ENCODE results near the gene SDK2. TPM values are rescaled to one million over a fixed set of nuclear protein-coding genes. Genes with fewer than 3 reads are reported as not detected.

The SDK2 gene
- total and polyA plus RNA-seq, 2 of the 8 experiments (the other 6 are each of a cell fraction or from before 2014, with no cell fraction given), result 3.9 to 4.1 TPM

- no peak overlapping the region for H3K56ac ChIP-seq (replicated peaks; ENCODE audit: insufficient read length, low read depth, low read length)
- no peak overlapping the region for H2BK20ac ChIP-seq (ENCODE audit: low read length)
- FAIRE-seq, result no peak
- H3K79me2 ChIP-seq (ENCODE audit: control insufficient read depth in 1 of 2, insufficient read depth in 2 of 2, low read length in 2 of 2), result no peaks in the 10 kb centered on the region
- H3K79me1 ChIP-seq (ENCODE audit: low read depth, low read length), result no peaks in the 10 kb centered on the region
- TF ChIP-seq EP300 (IDR thresholded peaks at IDR 0.05; ENCODE audit: borderline replicate concordance in 1 of 2, low read depth in 2 of 2, low read length in 2 of 2), result no peak
- TF ChIP-seq NRF1 (IDR thresholded peaks at IDR 0.05; ENCODE audit: low read depth, low read length), result no peak
- TF ChIP-seq FOSL1 (IDR thresholded peaks at IDR 0.05; ENCODE audit: insufficient read depth, low read depth, low read length), result no peak
- TF ChIP-seq POLR2A (IDR thresholded peaks at IDR 0.05; ENCODE audit: control extremely low read depth in 1 of 2, low read depth in 2 of 2, low read length in 2 of 2), result no peak
- H3K27me3 ChIP-seq (replicated peaks in 1 of 4; ENCODE audit: control insufficient read depth in 3 of 4, extremely low read depth in 1 of 4, insufficient read depth in 3 of 4, low read length in 3 of 4), result no peaks in the 10 kb centered on the region
- no peak overlapping the region for H3K27ac ChIP-seq (ENCODE audit: low read depth, low read length)
- H3K14ac ChIP-seq (ENCODE audit: insufficient read length), result no peak overlapping the region
- H4K5ac ChIP-seq (ENCODE audit: insufficient read length, low read depth, low read length), result no peak overlapping the region
- H2BK12ac ChIP-seq (ENCODE audit: low read depth, low read length), result no peak overlapping the region
- H3K4me2 ChIP-seq (ENCODE audit: insufficient read depth in 1 of 2, low read depth in 2 of 2, low read length in 2 of 2), result no peak overlapping the region
- no peak overlapping the region for H2AK5ac ChIP-seq (ENCODE audit: low read depth, low read length)
- no peak for DNase-seq (ENCODE audit: low read depth in 1 of 2, low spot score in 2 of 2)
- H2BK5ac ChIP-seq (ENCODE audit: low read depth, low read length), result no peak overlapping the region
- no peak overlapping the region for H2AFZ ChIP-seq (ENCODE audit: low read length)
- ChIA-PET CTCF (ENCODE audit: partially characterized antibody) (interaction anchor here (0.7 to 2.1 kb wide), 6 partner anchors 9 to 399 kb away, joined by 3 to 6 read pairs (median 4); no protein-coding TSS in a partner anchor), POLR2A (ENCODE audit: partially characterized antibody) (no interaction called here)
- no peak overlapping the region for H3K18ac ChIP-seq (ENCODE audit: extremely low read depth, low read length)
- 91% methylated on average over 5 of the region's 5 CpGs; no CpG with 5 or more reads in 1 of the 2 experiments for WGBS, 2 experiments (ENCODE audit: extremely low coverage in 1 of 2, insufficient coverage in 1 of 2, insufficient read length in 1 of 2, insufficient replicate concordance in 2 of 2, low coverage in 1 of 2, low lambda C conversion rate in 2 of 2, missing lambda C conversion rate in 1 of 2)
- H4K8ac ChIP-seq (ENCODE audit: extremely low read depth, insufficient read depth, low read length), result no peak overlapping the region
- H3K9ac ChIP-seq (replicated peaks in 1 of 4; ENCODE audit: extremely low read depth in 1 of 4, low read depth in 3 of 4, low read length in 3 of 4), result no peak overlapping the region
- peaks cover 5 to 6% of the 10 kb centered on the region in 2 experiments for H4K20me1 ChIP-seq (replicated peaks in 1 of 2; ENCODE audit: control insufficient read depth in 1 of 2, insufficient read depth in 2 of 2, low read length in 2 of 2)
- H4K91ac ChIP-seq (replicated peaks; ENCODE audit: insufficient read length, low read length), result no peak overlapping the region
- H2BK15ac ChIP-seq (ENCODE audit: low read length), result no peak overlapping the region
- no peak overlapping the region for H3K4ac ChIP-seq (replicated peaks; ENCODE audit: insufficient read length, low read depth, low read length)
- H2BK120ac ChIP-seq (replicated peaks; ENCODE audit: low read depth, low read length), result no peak overlapping the region
- H3K23ac ChIP-seq (ENCODE audit: insufficient read length), result no peak overlapping the region
- H3K23me2 ChIP-seq (ENCODE audit: low read depth, low read length), result peaks cover 3% of the 10 kb centered on the region; the same call in 1 of the 2 replicates
- H3K4me3 ChIP-seq (ENCODE audit: extremely low read depth in 1 of 4, insufficient read depth in 2 of 4, low read depth in 3 of 4, low read length in 4 of 4), result no peak overlapping the region
- H3K9me3 ChIP-seq (ENCODE audit: insufficient read depth in 2 of 2, low read depth in 1 of 2, low read length in 1 of 2), result no peaks in the 10 kb centered on the region
- H3K4me1 ChIP-seq (replicated peaks in 1 of 4; ENCODE audit: control insufficient read depth in 3 of 4, insufficient read depth in 4 of 4, low read length in 3 of 4), result peaks cover 0 to 16% (median 5%) of the 10 kb centered on the region in 4 experiments; a peak in 5 of 7 replicates
- no peaks in the 10 kb centered on the region for H3K36me3 ChIP-seq (ENCODE audit: control insufficient read depth in 2 of 4, insufficient read depth in 4 of 4, low read length in 3 of 4)
Observed at GRCh38 chr17:73531158-73531557, 113.1 kb downstream of the SDK2 start.
